Stimulated activated CD4-positive, alpha-beta T cell treated with anti-CD3 and anti-CD28 coated beads, Interleukin-4, amount 100 ng/mL, for 24 hours (primary cell): Measurements from ENCODE around the gene ETHE1.
A peak's percentile ranks its signal among the peaks of the same experiment; 100 is the strongest.

Experiments
- DNase-seq: peaks from one replicate; pipeline ENCODE4 v3.0.0-alpha.2; 2020

Gene ETHE1

DNA sequence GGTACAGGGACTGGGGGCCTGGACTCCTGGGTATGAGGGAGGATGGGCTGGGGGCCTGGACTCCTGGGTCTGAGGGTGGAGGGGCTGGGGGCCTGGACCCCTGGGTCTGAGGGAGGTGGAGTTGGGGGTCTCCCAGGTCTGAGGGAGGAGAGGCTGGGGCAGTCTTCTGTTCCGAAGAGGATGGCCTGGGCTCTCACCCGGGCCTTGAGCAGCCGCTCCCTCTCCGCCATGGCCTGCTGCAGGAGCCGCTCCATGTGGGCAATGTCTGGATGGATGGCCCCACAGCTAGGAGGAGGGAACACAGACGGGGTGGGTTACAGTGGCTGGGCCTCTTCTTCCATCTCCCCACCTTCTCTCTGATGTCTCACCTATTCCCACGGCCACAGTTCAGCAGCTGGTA is 40.6 kb downstream of the ETHE1 start:
- DNase-seq = no peak

DNA sequence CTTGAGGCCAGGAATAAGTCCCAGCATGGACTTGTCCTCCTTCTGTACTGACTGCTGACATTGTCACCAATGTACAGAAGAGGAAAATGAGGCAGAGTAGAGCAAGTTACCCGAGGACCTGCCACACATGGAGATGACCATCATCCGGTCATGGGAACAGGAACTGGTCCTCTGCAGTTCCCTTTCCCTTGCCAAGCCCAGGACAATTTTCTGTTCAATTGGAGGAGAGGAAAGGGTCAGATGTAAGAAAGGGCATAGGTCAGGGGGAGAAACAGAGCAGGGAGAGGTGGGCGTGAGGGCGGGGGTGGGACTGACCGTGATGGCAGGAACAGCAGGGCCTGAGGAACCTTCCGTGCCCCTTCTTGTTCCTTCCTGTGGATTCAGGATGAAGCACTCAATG is 41.0 kb downstream of the ETHE1 start:
- DNase-seq = no peak

DNA sequence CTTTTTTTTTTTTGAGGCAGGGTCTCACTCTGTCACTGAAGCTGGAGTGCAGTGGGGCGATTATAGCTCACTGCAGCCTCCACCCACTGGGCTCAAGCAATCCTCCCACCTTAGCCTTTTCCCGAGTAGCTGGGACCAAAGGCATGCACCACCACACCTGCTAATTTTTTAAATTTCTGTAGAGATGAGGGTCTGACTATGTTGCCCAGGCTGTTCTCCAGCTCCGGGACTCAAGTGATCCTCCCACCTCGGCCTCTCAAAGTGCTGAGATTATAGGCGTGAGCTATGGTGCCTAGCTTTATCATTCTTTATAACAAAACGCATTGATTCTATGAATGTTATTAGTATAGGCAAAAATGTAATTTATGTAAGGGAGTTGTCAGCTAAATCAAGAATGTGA is 43.7 kb downstream of the ETHE1 start:
- DNase-seq = no peak

DNA sequence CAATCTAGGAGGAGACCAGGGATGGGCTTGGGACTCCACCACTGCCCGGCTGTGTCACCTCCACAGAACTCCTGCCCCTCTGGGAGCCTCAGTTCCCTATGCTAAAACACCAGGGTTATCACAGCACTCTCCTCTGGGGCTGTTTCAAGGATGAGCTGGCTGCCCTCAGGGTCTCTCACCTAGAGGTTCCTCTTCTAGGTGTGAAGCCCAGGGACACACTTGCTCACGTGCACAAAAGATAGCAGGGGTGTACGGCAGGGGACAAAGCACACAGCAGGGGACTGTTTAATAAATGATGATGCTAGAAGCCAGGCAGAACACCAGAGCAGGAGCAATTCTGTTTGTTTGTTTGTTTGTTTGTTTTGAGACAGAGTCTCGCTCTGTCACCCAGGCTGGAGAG is 44.8 kb downstream of the ETHE1 start:
- DNase-seq = no peak

DNA sequence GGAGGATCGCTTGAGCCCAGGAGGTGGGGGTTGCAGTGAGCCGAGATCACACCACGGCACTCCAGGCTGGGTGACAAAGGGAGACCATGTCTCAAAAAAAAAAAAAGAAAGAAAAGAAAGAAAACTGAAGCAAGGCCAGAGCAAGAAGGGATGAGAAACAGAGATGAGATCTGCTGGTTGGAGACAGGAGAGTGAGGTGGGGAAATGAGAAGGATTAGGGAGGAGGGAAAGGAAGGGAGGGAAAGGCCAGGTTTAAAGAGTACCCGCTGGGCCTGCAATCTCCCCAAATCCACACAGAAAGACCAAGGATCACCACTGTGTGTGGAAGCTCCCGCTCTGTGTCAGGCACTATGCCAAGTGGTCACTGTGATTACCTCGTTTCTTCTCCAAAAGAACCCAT is 45.3 kb downstream of the ETHE1 start:
- no peak for DNase-seq

DNA sequence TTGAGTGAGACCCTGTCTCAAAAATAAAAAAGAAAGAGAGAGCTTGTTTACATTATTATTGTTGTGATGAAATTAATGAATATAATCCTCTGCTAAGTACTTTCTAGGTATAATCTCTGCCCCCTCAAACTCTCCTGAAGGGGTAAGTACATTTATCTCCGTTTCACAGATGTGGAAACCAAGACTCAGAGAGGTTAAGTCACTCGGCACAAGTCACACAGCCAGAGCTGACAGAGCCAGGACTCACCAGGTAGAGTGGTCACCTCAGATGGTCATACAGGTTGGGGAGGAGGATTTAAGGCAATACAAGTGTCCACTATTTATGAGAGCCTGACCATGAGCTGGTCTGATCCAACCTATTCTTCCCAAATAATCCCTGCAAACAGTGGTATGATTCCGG is 46.4 kb downstream of the ETHE1 start:
- DNase-seq = no peak

DNA sequence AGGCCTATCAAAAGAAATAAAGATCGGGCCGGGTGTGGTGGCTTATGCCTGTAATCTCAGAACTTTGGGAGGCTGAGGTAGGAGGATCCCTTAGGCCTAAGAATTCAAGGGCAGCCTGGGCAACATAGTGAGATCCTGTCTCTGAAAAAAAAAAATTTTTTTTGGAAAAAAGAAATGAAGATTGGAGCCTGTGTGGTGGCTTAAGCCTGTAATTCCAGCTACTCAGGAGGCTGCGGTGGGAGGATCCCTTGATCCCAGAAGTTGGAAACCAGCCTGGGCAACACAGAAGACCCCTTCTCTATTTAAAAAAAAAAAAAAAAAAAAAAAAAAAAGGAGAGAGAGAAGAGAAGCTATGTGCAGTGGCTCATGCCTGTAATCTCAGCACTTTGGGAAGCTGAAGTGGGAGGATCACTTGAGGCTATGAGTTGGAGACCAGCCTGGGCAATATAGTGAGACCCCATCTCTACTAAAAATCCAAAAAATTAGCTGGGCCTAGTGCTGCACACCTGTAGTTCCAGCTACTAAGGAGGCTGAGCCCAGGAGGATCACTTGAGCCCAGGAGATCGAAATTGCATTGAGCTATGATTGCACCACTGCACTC is 46.9 kb downstream of the ETHE1 start:
- DNase-seq = no peak

DNA sequence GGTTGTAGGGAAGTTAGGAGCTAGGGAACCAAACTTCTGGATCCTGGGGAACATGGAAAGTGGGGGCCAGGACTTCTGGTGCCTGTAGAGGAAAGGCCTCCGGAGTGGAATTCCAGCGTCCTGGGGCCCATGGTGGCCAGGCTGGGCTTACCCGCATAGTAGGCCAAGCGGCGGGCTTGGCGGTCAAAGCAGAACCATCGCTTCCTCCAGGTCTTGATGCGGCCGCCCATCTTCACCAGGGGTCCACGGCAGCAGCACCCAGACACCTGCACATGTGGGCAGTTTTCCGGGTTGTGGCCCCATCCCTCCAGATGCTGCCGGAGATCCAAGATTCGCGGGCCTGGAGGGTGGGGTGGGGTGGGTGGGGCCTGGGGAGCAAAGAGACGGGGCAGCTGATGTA is 47.8 kb downstream of the ETHE1 start:
- DNase-seq = no peak

DNA sequence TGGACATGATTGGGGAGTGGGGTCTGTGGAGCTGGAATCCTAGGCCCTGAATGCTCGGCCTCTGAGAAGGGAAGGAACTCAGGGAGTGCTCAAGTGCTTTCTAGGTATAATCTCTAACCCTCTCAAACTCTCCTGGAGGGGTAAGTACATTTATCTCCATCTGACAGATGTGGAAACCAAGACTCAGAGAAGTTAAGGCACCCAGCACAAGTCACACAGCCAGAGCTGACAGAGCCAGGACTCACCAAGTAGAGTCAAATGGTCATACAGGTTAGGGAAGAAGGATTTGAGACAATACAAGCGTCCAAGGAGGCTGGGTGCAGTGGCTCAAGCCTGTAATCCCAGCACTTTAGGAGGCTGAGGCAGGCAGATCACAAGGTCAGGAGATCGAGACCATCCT is 48.7 kb downstream of the ETHE1 start:
- DNase-seq = no peak

DNA sequence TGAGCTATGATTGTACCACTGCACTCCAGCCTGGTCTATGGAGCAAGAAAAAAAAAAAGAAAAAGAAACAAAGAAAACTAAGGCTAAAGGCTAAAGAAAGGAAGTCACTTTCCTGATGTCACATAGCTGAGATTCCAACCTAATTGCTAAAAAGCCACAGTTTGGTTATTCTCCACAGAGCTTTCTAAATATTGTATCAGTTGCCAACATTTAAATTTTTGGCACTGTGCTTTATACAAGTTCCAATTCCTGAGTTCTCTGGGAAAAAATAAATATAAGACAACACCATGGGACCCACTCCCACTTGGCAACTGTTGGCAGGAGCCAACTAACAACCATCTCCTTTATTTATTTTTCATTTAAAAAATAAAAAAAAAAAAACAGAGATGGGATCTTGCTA is 50.4 kb downstream of the ETHE1 start:
- no peak for DNase-seq

DNA sequence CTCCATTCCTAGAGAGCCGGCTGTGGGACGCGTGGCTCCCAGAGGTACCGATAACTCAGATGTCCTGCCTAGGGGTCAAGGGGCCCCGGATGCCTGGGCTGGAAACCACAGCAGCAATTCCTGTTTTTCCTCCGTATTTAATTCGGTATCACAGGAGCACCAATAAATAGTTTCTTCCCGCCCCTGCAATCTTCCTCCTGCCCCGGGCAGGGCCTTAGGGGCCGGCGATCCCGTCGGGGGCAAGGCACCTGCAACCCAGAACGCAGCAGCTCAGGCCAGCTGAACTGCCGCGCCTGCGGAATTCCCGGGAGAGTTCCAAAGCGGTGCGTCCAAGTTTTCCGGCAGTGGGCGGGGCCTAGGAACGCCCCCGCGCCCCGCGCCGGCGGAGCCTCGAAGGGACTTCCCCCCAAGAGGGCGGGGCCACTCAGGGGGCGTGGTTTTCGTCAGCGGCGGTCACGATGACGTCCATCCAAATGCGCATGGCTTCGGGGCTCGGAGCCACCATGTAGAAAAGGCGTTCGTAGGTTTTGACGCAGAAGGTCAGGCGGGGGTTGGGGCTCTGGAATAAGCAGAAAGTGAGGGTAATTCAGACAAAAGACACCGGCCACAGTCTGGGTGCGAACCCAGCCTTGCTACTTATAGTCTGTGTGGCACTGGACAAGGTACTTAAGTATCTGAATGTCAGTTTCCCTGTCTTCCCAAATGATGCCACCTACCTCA is 51.9 kb downstream of the ETHE1 start:
- DNase-seq = peak; percentile 94

DNA sequence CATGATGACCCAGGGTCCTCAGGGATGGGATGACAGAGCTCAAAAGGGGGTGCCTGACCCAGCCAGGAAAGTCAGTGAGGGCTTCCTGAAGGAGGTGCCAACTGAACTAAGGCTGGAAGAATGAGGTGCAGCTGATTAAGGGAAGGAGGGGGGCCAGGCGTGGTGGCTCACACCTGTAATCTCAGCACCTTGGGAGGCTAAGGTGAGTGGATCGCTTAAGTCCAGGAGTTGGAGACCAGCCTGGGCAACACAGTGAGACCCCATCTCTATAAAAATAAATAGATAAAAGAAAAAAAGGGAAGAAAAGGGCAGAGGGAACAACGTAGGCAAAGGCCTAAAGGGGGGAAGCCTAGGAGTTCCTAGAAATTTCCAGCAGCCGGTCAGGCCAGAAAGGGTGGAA is 52.5 kb downstream of the ETHE1 start:
- no peak for DNase-seq

DNA sequence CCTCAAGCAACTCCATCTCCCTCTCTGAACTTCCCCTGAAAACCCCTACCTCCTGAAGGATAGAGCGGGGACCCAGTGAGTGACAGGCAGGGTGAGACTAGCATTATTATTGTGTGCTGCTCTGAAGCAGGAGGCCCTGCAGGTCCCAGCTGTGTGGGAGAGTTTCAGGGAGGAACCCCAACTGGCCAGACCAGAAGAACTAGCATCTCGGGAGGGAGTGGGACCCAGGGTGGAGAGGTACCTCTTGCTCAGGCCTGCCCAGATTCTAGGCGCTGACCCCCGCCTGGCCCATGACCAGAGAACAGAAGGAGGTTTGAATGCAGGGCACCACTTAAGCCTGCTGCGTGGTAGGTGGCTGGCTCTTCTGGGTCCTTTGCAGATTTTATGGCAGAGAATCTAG is 55.9 kb downstream of the ETHE1 start:
- DNase-seq = no peak

DNA sequence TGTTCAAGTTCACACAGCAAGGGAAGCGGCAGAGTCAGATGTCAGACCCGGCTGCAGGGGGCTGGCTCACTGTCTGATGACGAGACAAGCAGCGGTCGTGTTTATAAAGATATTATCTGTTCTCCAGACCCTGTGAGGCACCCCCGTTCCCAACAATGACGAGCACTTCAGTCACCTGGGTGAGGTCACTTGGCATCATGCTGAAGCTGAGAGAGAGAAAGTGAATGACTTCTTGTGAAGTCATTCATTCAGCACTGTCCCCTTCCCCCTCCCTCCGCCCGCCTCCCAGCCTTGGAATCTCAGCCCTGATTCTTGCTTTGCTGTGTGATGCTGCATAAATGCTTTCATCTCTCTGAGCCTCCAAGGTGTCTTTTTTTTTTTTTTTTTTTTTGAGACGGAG is 56.7 kb downstream of the ETHE1 start:
- DNase-seq = peak; percentile 63

DNA sequence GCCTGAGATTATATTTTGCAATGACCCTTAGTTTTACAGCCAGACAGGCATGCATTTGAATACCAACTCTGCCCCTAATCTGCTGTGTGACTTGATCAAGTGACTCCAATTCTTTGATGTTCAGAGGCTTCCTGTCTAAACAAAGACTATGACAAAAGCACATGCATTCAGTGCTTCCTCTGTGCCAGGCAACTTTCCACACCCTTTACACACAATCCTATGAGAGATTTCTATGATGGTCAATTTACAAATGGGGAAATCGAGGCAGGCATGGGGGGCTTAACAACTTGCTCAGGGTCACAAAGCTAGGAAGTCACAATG is 57.9 kb downstream of the ETHE1 start:
- DNase-seq = no peak

DNA sequence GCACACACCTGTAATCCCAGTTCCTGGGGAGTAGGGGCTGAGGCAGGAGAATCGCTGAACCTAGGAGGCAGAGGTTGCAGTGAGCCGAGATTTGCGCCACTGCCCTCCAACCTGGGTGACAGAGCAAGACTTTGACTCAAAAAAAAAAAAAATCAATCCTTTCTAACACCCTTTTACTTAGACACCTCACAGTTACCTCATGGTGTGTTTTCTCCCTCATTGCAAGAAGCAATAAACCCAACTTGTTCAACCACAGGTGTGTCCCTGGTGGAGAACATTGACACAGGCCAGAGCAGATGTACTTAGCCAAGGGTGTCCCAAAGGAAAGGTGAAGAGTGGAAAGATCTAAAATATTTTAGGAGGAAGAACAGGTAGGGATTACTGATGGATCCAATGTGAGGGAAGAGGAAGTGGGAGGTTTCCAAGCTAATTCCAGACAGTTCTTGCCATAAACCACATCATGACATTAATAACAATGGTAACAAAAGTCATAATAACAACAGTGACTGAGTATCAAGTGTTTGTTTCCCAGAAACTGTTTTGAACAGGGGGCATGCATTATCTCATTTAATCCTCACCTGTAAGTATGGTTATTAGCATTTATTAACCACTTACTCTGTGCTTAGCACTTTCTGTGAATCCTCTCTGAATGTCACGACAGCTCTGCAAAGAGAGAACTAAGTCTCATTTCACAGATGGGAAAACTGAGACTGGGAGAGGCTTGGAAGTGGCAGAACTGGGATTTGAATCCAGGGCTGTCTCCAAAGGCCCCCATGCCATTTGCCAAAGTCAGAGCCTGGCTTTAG is 58.4 kb downstream of the ETHE1 start:
- DNase-seq = no peak

DNA sequence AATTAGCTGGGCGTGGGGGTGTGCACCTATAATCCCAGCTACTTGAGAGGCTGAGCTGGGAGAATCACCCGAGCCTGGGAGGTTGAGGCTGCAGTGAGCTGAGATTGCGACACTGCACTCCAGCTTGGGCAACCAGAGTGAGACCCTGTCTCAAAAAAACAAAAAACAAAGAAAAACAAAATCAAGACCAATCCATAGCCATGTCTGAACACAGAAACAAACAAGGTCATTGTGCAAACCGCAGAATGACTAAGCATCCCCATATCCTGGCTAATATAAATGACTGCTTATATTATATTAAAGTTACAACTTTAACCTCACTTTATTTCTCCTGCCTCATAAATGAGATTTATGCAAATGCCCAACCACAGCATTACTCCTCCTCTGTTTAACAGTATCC is 59.3 kb downstream of the ETHE1 start:
- DNase-seq = no peak

DNA sequence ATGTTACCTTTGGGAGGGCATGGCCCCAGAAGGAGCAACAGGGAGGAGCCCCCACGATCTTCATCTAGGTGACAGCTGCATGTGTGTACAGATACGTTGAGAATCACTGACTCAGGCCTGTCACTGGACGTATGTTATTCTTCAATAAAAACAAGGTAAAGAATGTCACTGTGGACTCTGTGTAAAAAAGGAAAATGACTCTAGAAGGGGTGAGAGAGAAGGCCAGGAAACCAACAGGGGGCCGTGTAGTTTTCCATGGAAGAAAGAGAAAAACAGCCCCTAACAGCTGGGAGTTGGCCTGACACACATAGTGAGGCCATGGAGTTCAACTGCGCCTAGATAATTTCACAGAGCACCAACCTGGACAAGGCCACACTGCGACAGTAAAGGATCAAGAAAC is 59.7 kb downstream of the ETHE1 start:
- DNase-seq = no peak

DNA sequence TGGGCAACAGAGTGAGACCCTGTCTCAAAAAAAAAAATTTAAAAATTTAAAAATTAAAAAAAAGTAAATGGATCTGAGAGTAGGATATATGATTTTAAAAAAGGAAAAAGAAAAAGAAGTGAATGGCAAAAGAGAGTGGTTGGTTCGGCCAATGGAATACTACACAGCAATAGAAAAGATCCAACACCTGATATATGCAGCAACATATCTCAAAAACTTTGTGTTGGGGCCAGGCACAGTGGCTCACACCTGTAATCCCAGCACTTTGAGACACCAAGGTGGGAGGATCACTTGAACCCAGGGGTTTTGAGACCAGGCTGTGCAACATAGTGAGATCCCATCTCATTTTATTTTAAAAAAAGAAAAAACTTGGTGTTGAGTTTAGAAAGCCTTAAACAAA is 60.2 kb downstream of the ETHE1 start:
- no peak for DNase-seq

DNA sequence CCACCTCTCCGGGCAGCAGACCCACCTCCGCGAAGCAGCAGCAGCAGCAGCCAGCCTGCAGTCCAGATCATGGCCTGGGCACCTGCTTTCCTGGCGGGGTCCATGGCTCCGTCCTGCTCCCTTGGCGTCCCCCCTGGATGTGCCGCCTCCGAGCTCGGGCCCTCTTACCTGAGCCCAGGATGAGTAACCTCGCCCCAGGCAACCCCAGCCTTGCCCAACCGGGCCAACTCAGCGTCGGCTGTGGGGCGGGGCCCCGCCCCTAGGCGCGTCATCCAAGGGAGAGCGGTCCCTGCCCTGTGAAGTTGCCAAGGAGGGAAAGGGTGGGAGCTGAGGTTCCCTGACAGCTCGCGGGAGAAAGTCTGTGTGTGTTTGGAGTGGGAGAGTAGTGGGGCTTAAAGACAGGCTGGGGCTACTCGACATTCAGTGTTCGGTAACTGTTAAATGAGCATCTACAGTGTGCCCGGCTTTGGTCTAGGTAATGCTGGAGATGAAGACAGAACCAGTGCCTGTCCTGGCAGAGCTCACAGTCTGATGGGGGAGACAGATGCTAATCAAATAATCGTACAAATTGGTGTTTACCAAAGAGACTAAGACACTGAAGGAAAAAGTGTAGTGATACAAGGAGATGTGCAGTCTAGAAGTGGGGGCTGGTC is 61.4 kb downstream of the ETHE1 start, which contains the start of gene LYPD3:
Gene LYPD3 (minus strand): TSS at position 141 of the 653 bp plus-strand sequence. CDS start 37 bp downstream, at position 104.
- DNase-seq = no peak

DNA sequence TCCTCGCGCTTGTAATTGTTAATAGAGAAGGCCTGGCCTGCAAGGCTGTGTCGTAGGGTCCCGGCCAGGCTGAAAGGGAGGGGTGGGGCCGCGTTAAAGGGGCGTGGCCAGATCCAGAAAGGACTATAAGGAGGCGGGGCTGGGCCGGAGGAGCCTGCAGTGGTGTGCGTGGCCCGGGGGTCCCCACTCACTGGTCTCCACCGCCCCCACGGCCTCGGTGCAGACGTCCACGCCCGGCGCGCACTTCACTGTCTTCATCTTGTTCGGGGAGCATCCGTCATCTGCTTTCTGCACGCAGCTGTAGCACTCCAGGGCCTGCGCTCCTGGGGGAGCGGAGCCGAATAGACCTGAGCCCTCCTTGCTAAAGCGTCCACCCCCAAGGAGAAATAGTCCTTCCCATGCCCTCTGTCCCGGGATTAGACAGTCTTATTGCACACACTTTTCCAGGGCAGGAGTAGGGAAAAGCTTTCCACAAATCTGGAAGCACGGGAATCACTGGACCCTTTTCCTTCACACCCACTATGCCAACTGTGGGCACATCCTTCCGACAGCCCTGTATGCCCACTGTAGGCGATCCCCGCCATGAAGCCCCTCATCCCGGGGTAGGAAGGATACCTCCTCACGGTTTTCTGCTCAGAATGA is 62.7 kb downstream of the ETHE1 start:
- DNase-seq = peak; percentile 72

DNA sequence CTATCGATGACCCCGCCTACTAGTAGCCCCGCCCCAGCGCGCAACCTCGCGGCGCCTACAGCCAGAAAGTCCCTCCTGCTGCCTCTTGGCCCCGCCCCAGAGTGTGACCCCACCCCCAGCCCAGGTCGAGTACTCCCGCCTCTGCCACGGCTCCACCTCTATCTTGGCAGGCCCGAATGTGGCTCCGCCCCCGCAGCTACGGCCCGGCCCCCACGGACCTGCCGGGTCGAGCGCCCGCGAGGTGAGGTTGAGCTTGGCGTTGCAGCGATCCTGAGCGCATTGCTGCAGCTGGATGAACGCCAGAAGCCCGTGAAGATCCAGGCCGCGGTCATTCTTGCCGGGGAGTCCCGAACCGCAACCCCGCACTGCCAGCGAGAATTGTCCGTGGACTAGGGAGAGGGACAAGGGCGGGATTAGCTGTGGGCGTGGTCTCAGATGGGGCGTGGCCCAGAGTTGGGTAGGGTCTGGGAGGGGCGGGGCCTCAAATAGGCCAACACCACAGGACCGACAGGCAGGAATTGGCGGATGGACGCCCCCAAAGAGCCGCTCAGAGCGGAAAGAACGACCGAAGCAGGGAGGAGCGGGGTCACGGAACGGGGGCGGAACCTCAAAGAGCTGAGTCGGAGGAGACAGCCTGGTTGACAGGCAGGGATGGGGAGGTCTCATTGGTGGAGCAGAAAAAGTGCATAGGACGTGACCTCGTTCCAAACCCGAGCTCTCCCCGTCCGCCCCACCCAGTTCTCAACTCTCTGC is 63.4 kb downstream of the ETHE1 start:
- peak; percentile 98 for DNase-seq
